Cerebellar nuclear complex (tissue), 1 donor: ENCODE results near the gene PDE4D.

ENCODE experiments used
- DNase-seq, 2 experiments: peaks; one replicate each; lab custom pipeline; 2025; lab: John Stamatoyannopoulos, UW

PDE4D gene

GRCh38 chr5:59142138-59142537 lies 751.4 kb downstream of the PDE4D start:
- DNase-seq: no peak

GRCh38 chr5:59140133-59140532 lies 753.4 kb downstream of the PDE4D start:
- DNase-seq: no peak

GRCh38 chr5:59139695-59140094 lies 753.8 kb downstream of the PDE4D start:
- no peak for DNase-seq

GRCh38 chr5:59138509-59138908 lies 755.0 kb downstream of the PDE4D start:
- DNase-seq: no peak

- DNase-seq: no peak
Observed at GRCh38 chr5:59137846-59138245, 755.7 kb downstream of the PDE4D start.

- DNase-seq: no peak
Observed at GRCh38 chr5:59136549-59136948, 757.0 kb downstream of the PDE4D start.

GRCh38 chr5:59134471-59135163 lies 758.9 kb downstream of the PDE4D start:
- no peak for DNase-seq

DNA sequence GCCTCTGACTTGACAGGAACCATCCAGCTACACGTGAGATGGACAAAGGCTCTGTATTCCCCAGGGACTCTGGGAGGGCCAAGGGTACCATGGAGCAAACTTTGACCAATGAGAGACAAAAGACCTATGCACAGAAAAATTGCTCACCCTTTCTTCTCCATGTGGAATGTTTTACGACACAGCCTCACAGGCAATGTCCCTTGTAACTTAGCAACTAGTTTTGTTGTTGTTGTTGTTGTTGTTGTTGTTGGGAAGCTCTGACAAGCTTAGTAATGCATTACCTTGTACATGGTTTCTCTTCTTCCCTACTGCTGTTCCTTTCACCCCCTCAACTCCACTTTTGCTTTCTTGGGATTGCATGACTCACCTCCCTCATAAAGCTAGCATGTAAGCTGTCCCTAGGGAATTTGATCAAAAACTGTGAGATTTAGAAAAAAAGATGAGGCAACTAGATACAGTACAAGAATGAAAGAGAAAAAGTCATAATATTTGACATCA lies 759.7 kb downstream of the PDE4D start:
- DNase-seq: no peak

GRCh38 chr5:59132131-59132530 lies 761.4 kb downstream of the PDE4D start:
- DNase-seq: no peak

DNA sequence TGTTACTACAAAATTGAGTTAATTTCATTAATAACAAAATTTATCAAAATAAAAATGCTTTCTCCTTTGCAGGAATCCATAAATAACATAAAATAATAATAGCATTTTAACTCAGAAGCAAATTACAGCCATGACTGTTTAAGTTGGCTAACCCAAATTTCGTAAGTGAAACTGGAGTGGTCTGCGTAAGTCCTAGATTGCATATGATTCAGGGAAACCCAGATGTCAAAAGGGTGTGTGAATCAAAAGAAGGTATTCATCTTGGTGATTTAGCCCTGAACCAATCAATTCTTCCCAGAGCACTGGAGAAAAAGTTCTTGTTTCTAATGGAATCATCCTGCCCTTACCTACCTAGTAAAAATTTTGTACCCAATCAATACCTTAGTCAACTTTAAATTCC lies 763.1 kb downstream of the PDE4D start:
- DNase-seq: no peak

GRCh38 chr5:59128646-59129290 lies 764.8 kb downstream of the PDE4D start:
- no peak for DNase-seq

DNA sequence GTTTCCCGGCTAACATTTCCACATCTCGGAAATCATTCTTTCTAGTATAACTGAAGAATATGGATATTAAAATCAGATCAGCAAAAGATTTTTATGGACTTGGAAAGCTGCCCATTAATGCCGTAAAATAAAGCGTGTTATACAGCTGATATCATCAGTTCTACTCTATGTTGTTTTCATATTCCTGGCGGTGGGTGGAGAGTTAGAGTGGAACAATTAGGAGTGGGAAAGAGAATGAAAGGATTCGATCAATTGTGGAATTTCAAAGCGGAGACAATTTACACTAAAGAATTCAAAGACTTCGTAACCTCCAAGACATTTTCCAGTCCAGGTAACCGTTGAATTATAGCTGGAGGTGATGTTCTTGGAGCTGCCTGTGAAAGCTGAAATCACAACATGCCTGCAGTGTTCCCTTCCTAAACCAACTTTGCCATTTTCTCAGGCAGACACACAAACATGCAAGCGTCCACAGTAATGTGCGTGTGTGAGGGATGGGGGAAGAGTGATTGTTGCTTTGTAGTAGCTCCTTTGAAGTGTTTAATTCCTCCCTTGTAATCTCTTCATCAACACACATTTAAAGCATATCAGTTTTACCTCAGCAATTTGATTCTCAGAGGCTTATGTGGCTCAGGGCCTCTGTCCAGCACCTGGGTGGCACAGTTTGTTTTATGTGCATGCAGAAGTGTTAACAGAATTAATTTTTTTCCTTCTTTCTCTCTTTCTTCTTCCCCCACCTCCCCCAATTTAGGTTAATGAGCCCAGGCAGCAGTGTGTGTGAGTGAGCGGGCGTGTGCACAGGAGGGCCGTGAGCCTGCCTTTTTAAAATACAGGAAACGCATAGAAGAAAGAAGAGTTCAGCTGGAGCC lies 766.6 kb downstream of the PDE4D start:
- DNase-seq: peak in 1 of 2 experiments; percentile 36

- DNase-seq: no peak
Observed at GRCh38 chr5:59126016-59126707, 767.4 kb downstream of the PDE4D start.

- DNase-seq: no peak
Observed at GRCh38 chr5:59125011-59125961, 768.2 kb downstream of the PDE4D start.

GRCh38 chr5:59123595-59124561 lies 769.6 kb downstream of the PDE4D start:
- no peak for DNase-seq

GRCh38 chr5:59119480-59119879 lies 774.0 kb downstream of the PDE4D start:
- DNase-seq: no peak

DNA sequence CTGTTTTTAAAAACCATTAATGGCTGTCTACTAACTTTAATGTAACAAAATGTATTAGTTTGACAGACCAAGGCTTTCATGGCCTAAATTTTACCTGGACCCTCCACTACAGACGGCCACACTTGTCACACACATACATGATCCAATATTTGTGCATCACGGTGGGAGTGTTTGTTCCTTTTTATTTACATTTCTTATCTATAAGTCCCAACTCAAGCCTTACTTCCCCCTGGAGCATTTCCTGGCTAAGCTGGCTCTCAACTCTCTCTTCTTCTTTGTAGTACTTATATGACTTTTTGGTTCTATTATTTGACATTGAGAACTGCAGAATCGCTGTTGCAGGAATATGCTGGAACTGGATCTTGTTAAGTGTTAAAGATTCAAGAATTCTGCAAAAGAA lies 776.2 kb downstream of the PDE4D start:
- no peak for DNase-seq

DNA sequence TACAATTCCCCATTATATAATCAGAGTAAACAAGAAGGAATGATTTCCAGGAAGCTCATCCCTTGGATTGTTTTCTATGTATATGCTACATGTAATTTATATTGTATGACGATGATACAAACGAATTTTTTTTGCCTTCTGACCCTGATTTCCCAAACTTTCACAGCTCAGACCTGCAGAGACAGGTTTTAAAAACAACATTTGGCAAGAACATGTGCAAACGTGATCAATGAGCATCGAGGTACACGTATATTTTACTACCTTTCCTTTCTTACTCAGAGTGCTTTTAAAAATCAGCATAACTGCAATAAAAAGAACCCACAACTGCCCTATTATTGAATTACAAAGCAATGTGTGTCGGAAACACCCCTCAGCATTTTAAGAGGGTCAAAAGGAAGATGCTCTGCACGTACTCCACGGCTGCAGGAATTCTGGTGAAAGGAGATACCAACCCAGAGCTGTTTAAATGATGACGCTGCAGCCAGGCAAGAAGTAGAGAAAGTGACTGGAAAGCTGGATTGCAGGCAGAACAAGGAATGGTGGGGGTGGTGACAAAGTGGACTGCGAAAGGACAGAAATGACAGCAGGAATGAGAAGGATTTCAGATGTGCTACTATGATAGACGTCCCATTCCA lies 777.2 kb downstream of the PDE4D start:
- DNase-seq: no peak

GRCh38 chr5:59115345-59115744 lies 778.2 kb downstream of the PDE4D start:
- no peak for DNase-seq
